GM21717 (cell line): ENCODE data around the gene CYBA.

Experiments
- ATAC-seq: cut with Tn5 transposase; IDR thresholded peaks from one replicate; pipeline ENCODE4 v1.9.1; 2021; ENCODE audit warnings: mild to moderate bottlenecking, moderate library complexity; ENCODE audit not compliant: unreplicated experiment

CYBA gene

GRCh38 chr16:88662843-88663606 lies 12.2 kb upstream of the CYBA start, which contains the start of gene MVD:
Gene MVD, minus strand, starts transcription at chr16:88663091. Its CDS starts 11 bp downstream, at chr16:88663080.
- ATAC-seq: peak; percentile 90

- ATAC-seq: peak; percentile 10
Observed at GRCh38 chr16:88662222-88662842, 11.5 kb upstream of the CYBA start.

- ATAC-seq: no peak
Observed at GRCh38 chr16:88661468-88661867, 10.6 kb upstream of the CYBA start.

- ATAC-seq: no peak
Observed at GRCh38 chr16:88659160-88659559, 8.3 kb upstream of the CYBA start.

- ATAC-seq: no peak
Observed at GRCh38 chr16:88658714-88659113, 7.9 kb upstream of the CYBA start.

- ATAC-seq: no peak
Observed at GRCh38 chr16:88657371-88657770, 6.5 kb upstream of the CYBA start.

GRCh38 chr16:88656291-88656980 lies 5.6 kb upstream of the CYBA start:
- ATAC-seq: no peak

GRCh38 chr16:88655733-88656281 lies 5.0 kb upstream of the CYBA start:
- no peak for ATAC-seq

- ATAC-seq: no peak
Observed at GRCh38 chr16:88655053-88655732, 4.3 kb upstream of the CYBA start.

- no peak for ATAC-seq
Observed at GRCh38 chr16:88654363-88655052, 3.7 kb upstream of the CYBA start.

- no peak for ATAC-seq
Observed at GRCh38 chr16:88653596-88654362, 2.9 kb upstream of the CYBA start.

GRCh38 chr16:88653101-88653500 lies 2.2 kb upstream of the CYBA start:
- no peak for ATAC-seq

- no peak for ATAC-seq
Observed at GRCh38 chr16:88652762-88653063, 1.9 kb upstream of the CYBA start.

- ATAC-seq: no peak
Observed at GRCh38 chr16:88651989-88652761, 1.3 kb upstream of the CYBA start.

- peak; percentile 67 for ATAC-seq
Observed at GRCh38 chr16:88651276-88651988, 579 bp upstream of the CYBA start.

GRCh38 chr16:88649924-88650748 lies 717 bp downstream of the CYBA start:
- ATAC-seq: peak; percentile 4

- ATAC-seq: no peak
Observed at GRCh38 chr16:88649195-88649923, 1.5 kb downstream of the CYBA start.
